ACC112 (cell line): ENCODE measurements around the gene TIMMDC1.

ENCODE experiments used
- H2AFZ ChIP-seq: fragments of 200-600 bp; sonication (generic); one replicate; pipeline ENCODE4 v1.6.0; 2017; ENCODE audit warnings: antibody characterized with exemption, low read length; ENCODE audit not compliant: unreplicated experiment
- H3K27ac ChIP-seq: fragments of 200-600 bp; sonication (generic); 2 replicates; pipeline ENCODE4 v1.5.1; 2014; ENCODE audit warnings: low read depth, mild to moderate bottlenecking, antibody characterized with exemption, low read length, moderate library complexity
- H3K27me3 ChIP-seq: fragments of 200-600 bp; sonication (generic); 2 replicates; pipeline ENCODE4 v1.6.1; 2014; ENCODE audit warnings: mild to moderate bottlenecking, antibody characterized with exemption, low read length, moderate library complexity, mixed read lengths; ENCODE audit not compliant: insufficient read depth
- H3K36me3 ChIP-seq: fragments of 200-600 bp; sonication (generic); 2 replicates; pipeline ENCODE4 v1.6.1; 2016; ENCODE audit warnings: mild to moderate bottlenecking, antibody characterized with exemption, low read length, moderate library complexity, mixed read lengths; ENCODE audit not compliant: insufficient read depth
- H3K4me1 ChIP-seq: fragments of 200-600 bp; sonication (generic); one replicate; pipeline ENCODE4 v1.6.1; 2016; ENCODE audit warnings: low read length, mixed read lengths; ENCODE audit not compliant: insufficient read depth, unreplicated experiment, control insufficient read depth
- H3K4me3 ChIP-seq: fragments of 200-600 bp; sonication (generic); 2 replicates; pipeline ENCODE4 v1.5.1; 2014; ENCODE audit warnings: mild to moderate bottlenecking, low read depth, low read length
- H3K79me2 ChIP-seq: fragments of 200-600 bp; sonication (generic); one replicate; pipeline ENCODE4 v1.6.0; 2016; ENCODE audit warnings: low read length; ENCODE audit not compliant: control insufficient read depth, unreplicated experiment, insufficient read depth

Gene TIMMDC1

GRCh38 chr3:119570229-119570628, 71.9 kb downstream of the TIMMDC1 start:
- no peak overlapping the region for H2AFZ ChIP-seq
- no peak overlapping the region for H3K27ac ChIP-seq
- H3K27me3 ChIP-seq = 0 out of 2 replicates have a peak, but pooled peaks cover 4% of the 10 kb centered on the region

GRCh38 chr3:119571230-119571629, 72.9 kb downstream of the TIMMDC1 start:
- H3K36me3 ChIP-seq = no peaks in the 10 kb centered on the region
- no peaks in the 10 kb centered on the region for H3K4me1 ChIP-seq
- H2AFZ ChIP-seq = no peak overlapping the region
- no peak overlapping the region for H3K27ac ChIP-seq
- 0 out of 2 replicates have a peak, but pooled peaks cover 4% of the 10 kb centered on the region for H3K27me3 ChIP-seq
- H3K79me2 ChIP-seq = no peaks in the 10 kb centered on the region
- no peak overlapping the region for H3K4me3 ChIP-seq

More at GRCh38 chr3:119570229-119570628, 71.9 kb downstream of the TIMMDC1 start:
- no peaks in the 10 kb centered on the region for H3K4me1 ChIP-seq
- H3K4me3 ChIP-seq = no peak overlapping the region
- no peaks in the 10 kb centered on the region for H3K36me3 ChIP-seq
- H3K79me2 ChIP-seq = no peaks in the 10 kb centered on the region

- Histone ChIP-seq H2AFZ (no peak overlapping the region), H3K27ac (no peak overlapping the region), H3K36me3 (no peaks in the 10 kb centered on the region), H3K27me3 (0 out of 2 replicates have a peak, but pooled peaks cover 4% of the 10 kb centered on the region), H3K79me2 (no peaks in the 10 kb centered on the region), H3K4me3 (no peak overlapping the region), H3K4me1 (no peaks in the 10 kb centered on the region)
Observed at GRCh38 chr3:119571688-119572087, 73.3 kb downstream of the TIMMDC1 start.
